Natural killer cell treated with Interleukin-12 subunit alpha and Interleukin-12 subunit beta and Interleukin-15 and Interleukin-18, amount 100 ng/mL, for 72 hours (primary cell): ENCODE data around the gene SECTM1. TPM values are rescaled to one million over a fixed set of nuclear protein-coding genes. Genes with fewer than 3 reads are reported as not detected.

Experiments
- ATAC-seq, 2 donors: fragments of 150-1000 bp; cut with Tn5 transposase in 1 of 2; sonication (Bioruptor Pico), chemical (Tn5 transposase) in 1 of 2; 2 replicates each; pipeline ENCODE4 v1.10.0; 2021
- DNase-seq: peaks from one replicate; pipeline ENCODE4 v3.0.0; 2022; ENCODE audit warnings: low spot score
- H3K27ac Mint-ChIP-seq, 2 donors: 1 replicate in 1 of 2; 2 replicates in 1 of 2; pipeline ENCODE4 v1.8.0; 2022; ENCODE audit warnings: mixed read lengths in 2 of 2, mild to moderate bottlenecking in 1 of 2, moderate library complexity in 1 of 2
- H3K27me3 Mint-ChIP-seq, 2 donors: 1 replicate in 1 of 2; 2 replicates in 1 of 2; pipeline ENCODE4 v1.8.0; 2022; ENCODE audit warnings: mixed read lengths in 2 of 2
- H3K36me3 Mint-ChIP-seq: one replicate; pipeline ENCODE4 v1.8.0; 2022; ENCODE audit warnings: mixed read lengths
- H3K4me1 Mint-ChIP-seq, 2 donors: 1 replicate in 1 of 2; 2 replicates in 1 of 2; pipeline ENCODE4 v1.8.0; 2022; ENCODE audit warnings: low read depth in 2 of 2, mixed read lengths in 2 of 2, mild to moderate bottlenecking in 1 of 2
- H3K4me3 Mint-ChIP-seq: one replicate; pipeline ENCODE4 v1.8.0; 2022; ENCODE audit warnings: mixed read lengths
- H3K9me3 Mint-ChIP-seq: 2 replicates; pipeline ENCODE4 v1.8.0; 2022; ENCODE audit warnings: mixed read lengths
- total RNA-seq, 2 donors: library from RNA; stranded (reverse); gene quantifications; one replicate each; pipeline ENCODE4 v1.2.3, GENCODE V29; 2022

SECTM1 gene
- total RNA-seq, 2 donors from 2014 or later = 0.56 TPM; not detected in 1

DNA sequence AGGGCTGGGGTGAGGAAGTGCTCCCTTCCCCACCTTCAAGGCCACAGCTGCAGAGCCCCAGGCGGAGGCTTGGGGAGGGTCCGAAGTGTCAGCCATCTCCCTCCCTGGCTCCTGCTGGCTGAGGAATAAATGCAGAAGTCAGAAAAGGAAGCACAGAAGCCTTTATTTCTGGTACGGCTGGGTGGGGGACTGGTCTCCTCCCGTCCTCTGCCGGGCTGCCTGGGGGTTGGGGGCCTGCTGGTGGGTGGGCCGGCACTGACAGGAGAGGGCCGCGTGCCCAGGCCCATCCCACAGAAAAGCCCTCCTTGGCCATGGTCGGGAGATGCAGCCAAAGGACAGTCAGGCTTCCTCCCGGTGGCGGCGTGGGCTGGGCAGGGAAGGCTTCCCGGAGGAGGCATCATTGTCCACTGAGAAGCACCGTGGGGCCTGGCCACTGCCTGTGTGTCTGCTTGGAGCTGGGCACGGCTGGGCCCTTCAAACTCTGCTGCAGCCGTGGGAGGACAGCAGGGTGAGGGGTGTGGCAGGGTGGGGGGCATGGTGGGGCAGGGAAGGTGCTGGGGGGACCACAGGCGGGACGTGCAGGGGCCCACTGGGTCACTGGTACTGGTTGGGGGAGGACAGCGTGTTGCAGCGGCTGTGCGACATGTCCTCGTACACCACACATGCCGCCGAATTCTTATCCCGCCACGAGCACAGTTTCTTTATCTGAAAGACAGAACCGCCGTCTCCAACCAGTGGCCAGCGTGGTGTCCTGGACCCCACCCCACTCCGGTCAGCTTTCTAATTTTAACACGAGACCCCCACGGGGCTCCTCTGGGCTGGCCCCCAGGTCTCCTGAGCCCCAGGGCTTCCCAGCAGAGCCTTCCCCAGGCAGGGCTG lies 18.6 kb downstream of the SECTM1 start:
- no peak for ATAC-seq
- Mint-ChIP-seq H3K9me3 (no peaks in the 10 kb centered on the region), H3K27me3 (no peaks in the 10 kb centered on the region), H3K36me3 (no peaks in the 10 kb centered on the region), H3K4me3 (peak overlapping the region; percentile 84), H3K4me1 (peaks cover 12 to 22% of the 10 kb centered on the region in 2 donors), H3K27ac (no peak overlapping the region)
- DNase-seq = no peak

DNA sequence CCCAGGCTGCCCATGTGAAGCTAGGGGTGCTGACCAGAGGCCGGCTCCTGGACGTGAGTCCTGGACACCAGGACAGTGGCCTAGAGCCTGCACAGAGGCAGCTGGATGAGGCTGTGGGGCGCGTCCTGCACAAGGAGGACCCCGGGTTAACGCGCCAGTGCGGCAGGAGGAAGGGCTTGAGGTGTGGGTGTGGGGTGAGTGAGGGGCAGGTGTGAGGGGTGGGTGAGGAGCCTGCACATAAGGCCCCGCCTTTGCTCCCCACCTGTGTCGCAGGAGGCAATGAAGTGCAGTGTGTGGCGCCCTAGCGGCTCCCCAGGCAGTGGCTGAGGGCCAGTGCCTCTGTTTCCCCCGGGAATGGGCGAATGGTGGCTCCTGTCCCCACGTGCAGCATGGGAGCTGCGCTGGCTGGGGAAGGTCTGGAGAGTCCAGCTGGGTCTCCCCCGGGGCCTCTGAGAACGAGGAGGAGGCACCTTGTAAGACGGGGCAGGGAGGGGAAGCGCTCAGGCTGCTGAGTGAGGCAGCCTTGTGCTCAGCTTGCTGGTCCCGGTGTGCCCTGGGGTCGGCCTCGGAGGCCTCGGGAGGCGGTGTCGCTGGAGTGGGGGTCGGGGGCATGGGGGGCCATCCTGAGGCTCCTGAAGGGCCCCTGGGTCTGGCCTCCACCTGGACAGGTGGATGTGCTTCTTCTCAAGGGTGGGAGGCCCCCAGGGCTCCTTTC lies 19.4 kb downstream of the SECTM1 start:
- Mint-ChIP-seq H3K36me3 (no peaks in the 10 kb centered on the region), H3K27me3 (no peaks in the 10 kb centered on the region), H3K9me3 (no peaks in the 10 kb centered on the region), H3K27ac (peak overlapping the region in 1 of 2 donors; percentile 50), H3K4me3 (peak overlapping the region; percentile 6), H3K4me1 (peaks cover 12 to 23% of the 10 kb centered on the region in 2 donors)
- no peak for DNase-seq
- ATAC-seq = no peak

DNA sequence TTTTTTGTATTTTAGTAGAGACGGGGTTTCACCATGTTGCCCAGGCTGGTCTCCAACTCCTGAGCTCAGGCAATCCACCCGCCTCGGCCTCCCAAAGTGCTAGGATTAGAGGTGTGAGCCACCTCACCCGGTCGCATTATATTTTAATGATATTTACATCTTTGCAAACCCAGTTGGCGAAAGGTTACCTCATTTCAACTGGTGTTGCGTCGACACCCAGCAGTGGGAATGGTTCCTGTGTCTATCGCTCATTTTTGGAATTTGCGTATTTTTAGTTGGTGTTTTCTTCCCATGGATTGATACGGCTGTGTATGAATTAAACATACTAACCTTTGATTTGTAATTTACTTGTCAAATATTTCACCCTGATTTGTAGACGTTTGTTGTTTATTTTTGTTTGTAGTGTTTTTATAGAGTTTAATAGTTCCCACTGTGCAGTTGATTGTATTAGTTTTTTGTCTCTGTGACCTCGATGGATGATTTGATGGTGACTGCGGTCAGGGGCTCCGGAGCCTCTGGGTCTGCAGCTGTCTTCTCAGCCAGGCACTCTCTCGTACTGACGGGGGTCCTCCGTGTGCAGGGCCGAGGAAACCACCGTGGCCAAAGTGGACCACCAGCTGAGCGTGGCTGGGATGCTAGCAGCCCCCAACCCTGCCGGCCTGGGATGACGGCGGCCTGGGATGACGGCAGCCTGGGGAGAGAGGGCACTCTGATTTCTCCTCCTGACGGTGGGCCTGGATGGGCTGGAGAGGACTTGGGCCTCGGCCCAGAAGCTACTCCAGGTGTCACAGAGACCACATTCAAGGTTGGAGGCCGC lies 20.2 kb downstream of the SECTM1 start:
- H3K27me3 Mint-ChIP-seq = no peaks in the 10 kb centered on the region
- no peak for ATAC-seq
- peaks cover 18 to 29% of the 10 kb centered on the region in 2 donors for H3K4me1 Mint-ChIP-seq
- DNase-seq = no peak
- H3K9me3 Mint-ChIP-seq = no peaks in the 10 kb centered on the region
- peak overlapping the region in 1 of 2 donors; percentile 50 for H3K27ac Mint-ChIP-seq
- peak overlapping the region; percentile 6 for H3K4me3 Mint-ChIP-seq
- no peaks in the 10 kb centered on the region for H3K36me3 Mint-ChIP-seq

DNA sequence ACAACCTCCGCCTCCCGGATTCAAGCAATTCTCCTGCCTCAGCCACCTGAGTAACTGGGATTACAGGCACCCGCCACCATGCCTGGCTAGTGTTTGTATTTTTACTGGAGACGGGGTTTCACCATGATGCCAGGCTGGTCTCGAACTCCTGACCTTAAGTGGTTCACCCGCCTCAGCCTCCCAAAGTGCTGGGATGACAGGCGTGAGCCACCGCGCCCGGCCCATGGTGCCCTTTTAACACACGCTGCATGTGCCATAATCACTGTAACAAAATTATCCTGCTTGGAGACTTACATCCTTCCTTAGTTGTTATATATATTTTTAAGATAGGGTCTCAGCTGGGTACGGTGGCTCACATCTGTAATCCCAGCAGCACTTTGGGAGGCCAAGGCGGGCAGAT lies 21.6 kb downstream of the SECTM1 start:
- ATAC-seq = no peak
- Mint-ChIP-seq H3K4me1 (peaks cover 19 to 31% of the 10 kb centered on the region in 2 donors), H3K9me3 (no peaks in the 10 kb centered on the region)

DNA sequence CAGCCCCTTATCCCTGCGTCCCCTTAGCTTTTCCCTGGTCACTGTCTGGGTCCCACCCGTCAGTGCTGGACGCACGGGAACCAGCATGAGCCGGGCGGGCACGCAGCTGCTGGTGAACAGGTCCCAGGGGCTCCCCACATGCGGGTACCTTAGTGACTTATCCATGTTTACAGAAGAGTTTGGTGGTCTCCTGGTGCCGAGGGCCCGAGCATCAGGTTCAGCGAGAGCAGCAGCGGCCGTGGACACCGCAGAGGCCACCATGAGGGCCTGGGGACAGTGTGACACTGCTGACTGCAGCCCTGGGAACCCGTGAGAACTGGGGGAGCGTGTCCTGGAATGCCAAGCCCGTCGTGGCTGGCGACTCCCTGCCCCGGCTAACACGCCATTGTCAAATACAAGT lies 22.7 kb downstream of the SECTM1 start:
- no peak overlapping the region for H3K4me3 Mint-ChIP-seq
- DNase-seq = no peak
- no peaks in the 10 kb centered on the region for H3K9me3 Mint-ChIP-seq
- H3K27ac Mint-ChIP-seq = no peak overlapping the region
- H3K36me3 Mint-ChIP-seq = no peaks in the 10 kb centered on the region
- no peak for ATAC-seq
- H3K27me3 Mint-ChIP-seq = no peaks in the 10 kb centered on the region
- H3K4me1 Mint-ChIP-seq = peaks cover 26 to 31% of the 10 kb centered on the region in 2 donors

More for the DNA sequence above, 21.6 kb downstream of the SECTM1 start:
- no peaks in the 10 kb centered on the region for H3K36me3 Mint-ChIP-seq
- no peak overlapping the region for H3K4me3 Mint-ChIP-seq
- no peak for DNase-seq
- no peak overlapping the region for H3K27ac Mint-ChIP-seq
- no peaks in the 10 kb centered on the region for H3K27me3 Mint-ChIP-seq

DNA sequence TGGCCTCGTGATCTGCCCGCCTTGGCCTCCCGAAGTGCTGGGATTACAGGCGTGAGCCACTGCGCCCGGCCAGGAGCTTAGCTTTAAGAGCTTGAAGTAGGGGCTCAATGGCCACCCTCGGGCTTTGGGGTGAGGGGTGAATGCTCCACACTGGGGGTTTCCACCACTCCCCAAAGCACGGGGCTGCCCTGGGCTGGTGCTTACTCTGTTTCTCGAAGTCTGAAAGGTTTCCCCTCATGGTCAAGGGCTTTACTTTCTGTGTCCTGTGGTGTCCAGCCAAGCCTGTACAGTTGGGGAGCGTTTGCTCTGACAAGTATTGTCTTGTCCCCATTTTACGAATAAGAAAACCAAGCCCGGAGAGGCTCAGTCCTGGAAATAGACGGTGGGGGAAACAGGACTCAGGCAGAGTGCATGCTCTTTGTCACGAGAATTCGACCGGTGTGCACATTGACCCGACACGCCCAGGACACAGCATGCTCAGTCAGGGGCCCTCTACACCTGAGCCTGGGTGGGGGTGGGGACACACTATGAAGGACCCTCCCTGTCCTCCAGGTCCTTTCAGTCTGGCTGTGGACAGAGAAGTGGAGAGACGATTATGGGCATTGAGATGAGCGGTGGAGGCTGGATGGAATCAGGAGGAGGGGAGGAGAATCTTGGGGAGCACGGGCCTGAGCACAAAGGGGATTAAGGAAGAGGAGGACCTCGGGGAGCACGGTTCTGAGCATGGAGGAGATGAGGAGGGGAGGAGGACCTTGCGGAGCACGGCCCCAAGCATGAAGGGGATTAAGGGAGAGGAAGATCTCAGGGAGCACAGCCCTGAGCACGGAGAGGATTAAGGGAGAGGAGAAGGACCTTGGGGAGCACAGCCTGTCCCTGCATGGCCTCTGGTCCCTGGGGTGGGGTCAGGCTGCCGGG lies 23.7 kb downstream of the SECTM1 start:
- DNase-seq (no peak), ATAC-seq (no peak)
- Mint-ChIP-seq H3K27me3 (no peaks in the 10 kb centered on the region), H3K9me3 (no peaks in the 10 kb centered on the region), H3K4me3 (no peak overlapping the region), H3K36me3 (no peaks in the 10 kb centered on the region), H3K4me1 (peaks cover 30 to 32% of the 10 kb centered on the region in 2 donors), H3K27ac (peak overlapping the region in 1 of 2 donors; percentile 67)

DNA sequence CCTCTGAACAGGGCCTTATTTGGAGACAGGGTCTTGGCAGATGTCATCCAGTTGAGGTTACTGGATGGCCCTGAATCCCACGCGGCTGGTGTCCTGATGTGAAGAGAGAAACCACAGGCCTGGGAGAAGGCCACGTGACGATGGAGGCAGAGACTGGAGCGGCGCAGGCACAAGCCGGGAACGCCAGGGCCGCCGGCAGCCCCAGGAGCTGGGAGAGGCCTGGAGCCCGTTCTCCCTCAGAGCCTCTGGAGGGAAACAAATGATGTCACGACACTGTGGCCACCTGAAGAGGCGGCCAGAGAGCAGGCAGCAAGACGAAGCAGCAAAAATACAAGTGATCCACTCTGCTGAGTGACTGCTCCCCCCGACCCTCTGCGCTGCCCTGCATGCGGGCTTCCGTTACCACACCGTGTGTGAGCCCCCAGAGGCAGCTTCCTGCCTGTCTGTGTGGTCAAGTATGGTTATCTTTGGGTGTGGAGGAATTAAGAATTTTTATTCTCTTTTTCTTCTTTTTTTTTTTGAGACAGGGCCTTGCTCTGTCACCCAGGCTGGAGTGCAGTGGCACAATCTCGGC lies 27.8 kb downstream of the SECTM1 start:
- no peaks in the 10 kb centered on the region for H3K36me3 Mint-ChIP-seq
- H3K27me3 Mint-ChIP-seq = no peaks in the 10 kb centered on the region
- H3K4me1 Mint-ChIP-seq = peaks cover 51 to 52% of the 10 kb centered on the region in 2 donors
- no peak for DNase-seq
- ATAC-seq = peak; percentile 59 to 60
- H3K9me3 Mint-ChIP-seq = no peaks in the 10 kb centered on the region
- peak overlapping the region; percentile 53 for H3K4me3 Mint-ChIP-seq
- H3K27ac Mint-ChIP-seq = peak overlapping the region; percentile 6 to 81

DNA sequence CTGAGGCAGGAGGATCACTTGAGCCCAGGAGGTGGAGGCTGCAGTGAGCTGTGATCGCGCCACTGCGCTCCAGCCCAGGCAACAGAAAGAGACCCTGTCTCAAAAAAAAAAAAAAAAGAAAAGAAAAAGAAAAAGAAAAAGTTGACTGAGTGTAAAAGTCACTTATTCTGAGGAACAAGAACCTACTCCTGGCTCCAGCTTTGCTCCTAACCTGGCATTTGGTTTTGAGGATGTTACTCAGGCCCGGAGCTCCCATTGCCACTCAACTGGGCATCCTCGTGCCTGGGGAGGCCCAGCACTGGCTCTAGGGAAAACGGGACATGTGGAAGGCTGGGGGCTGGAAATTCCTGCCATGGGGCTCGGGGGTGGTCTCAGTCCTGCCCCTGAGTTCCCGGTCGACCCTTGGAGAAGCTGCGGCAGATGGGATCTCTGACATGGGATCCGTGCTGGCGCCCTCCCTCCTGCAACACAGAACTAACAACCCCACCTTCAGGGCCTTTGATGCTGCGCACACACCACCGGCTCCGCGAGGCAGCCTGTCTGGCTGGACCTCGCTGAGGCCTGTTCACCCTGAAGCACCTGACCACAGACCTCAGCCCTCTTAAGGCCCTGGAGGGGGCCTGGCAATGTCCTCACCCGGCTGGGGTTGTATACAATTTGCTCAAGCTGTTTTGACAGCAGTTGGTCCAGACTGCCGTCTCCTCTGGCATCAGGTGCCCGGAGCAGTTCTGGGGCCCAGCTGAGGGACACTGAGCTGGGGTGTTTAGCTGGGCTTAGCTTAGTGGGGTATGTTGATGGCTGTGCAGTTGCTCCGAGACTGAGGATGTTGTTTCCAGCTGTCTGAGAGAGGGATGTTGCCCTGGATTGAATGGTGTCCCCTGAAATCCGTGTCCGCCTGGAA lies 28.5 kb downstream of the SECTM1 start:
- H3K27ac Mint-ChIP-seq = peak overlapping the region; percentile 6 to 81
- H3K36me3 Mint-ChIP-seq = no peaks in the 10 kb centered on the region
- H3K4me1 Mint-ChIP-seq = peaks cover 56 to 59% of the 10 kb centered on the region in 2 donors
- no peaks in the 10 kb centered on the region for H3K27me3 Mint-ChIP-seq
- ATAC-seq = no peak
- no peaks in the 10 kb centered on the region for H3K9me3 Mint-ChIP-seq
- DNase-seq = no peak
- peak overlapping the region; percentile 53 for H3K4me3 Mint-ChIP-seq

DNA sequence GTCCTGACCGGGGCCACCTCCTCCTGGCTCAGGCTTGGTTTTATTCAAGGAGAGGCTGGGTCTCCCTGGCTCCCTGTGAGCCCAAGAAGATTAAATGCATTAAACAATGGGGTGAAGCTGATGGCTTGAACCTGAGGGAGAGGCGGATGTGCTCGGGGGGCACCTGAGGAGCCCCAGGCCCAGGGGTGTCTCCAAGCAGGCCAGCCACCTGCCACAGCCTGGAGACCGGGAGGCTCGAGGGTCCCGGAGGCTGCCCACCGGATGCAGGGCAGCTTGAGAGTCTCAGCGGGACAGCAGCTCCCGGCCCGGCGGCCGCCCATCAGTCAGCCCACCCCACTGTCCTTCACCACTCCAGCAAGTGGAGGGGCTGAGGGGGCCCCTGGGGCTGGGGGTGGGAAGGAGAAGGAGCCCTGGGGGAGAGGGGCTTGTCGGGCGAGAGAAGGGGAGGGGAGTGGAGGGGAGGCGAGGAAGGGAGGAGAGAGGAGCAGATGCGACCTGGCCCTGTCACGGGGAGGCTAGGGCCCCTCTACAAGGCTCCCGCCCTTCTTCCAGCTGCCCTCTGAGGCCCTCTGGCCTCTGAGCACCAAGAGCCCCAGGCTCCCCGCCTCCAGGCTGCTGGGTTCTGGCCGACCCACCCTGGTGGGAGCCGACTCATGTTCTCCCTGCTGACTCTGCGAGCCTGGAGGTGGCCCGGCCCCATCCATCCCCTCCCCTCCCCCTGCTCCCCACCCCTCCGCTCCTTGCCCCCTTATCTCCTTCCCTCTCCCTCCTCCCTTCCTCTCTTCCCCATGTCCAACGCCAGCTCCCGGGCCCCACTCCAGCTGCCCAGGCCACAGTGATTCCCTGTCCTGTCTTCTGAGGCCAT lies 29.4 kb downstream of the SECTM1 start:
- H3K4me3 Mint-ChIP-seq = peak overlapping the region; percentile 67

DNA sequence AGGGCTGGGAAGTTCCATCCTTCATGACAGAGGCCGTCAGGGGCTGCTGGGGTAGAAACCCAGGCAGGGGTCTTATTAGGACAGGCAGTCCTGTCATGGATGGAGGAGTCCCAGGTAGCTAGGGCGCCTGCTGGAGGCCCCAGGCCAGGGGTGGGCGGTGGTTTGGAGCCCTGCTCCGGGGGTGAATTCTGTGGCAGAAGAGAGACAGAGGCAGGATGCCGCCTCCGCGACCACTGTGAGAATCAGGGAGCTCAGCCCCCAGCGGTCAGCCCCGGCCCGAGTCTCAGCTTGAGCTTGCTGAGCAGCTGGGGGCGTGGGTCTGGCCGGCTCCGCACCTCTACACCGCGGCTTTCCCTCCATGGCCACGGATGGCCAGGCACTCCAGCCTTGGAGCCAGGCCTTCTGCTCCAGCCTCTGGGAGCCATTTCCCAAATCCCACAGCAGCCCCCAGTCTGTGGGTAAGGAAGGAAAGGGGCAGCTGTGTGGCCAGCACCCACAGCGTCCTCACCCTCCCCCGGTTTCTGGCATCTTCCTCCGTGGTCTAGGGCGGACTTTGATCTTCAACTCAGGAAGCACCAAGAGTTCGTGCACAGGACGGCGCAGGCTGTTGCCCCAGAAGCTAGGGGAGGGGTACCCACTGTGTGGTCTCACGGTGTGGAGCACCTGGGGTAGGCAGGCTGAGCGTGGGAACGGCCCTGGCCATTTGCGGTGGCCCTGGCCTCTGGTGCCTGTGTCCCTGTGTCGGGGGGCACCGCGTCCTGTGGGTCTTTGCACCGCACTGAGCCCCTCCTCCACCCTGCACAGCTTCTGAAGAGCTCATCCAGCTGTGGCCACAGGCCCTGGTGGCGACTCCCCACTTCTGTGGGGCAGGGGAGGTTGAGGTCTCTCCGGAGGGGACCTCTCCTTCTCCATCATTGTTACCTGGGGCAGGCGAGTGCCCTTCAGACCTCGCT lies 30.3 kb downstream of the SECTM1 start:
- no peaks in the 10 kb centered on the region for H3K9me3 Mint-ChIP-seq
- peak overlapping the region; percentile 35 to 88 for H3K27ac Mint-ChIP-seq
- H3K36me3 Mint-ChIP-seq = no peaks in the 10 kb centered on the region
- H3K4me1 Mint-ChIP-seq = peaks cover 63 to 71% of the 10 kb centered on the region in 2 donors
- ATAC-seq (no peak), DNase-seq (no peak)
- peak overlapping the region; percentile 67 for H3K4me3 Mint-ChIP-seq
- H3K27me3 Mint-ChIP-seq = no peaks in the 10 kb centered on the region

More for the DNA sequence above, 29.4 kb downstream of the SECTM1 start:
- no peak for ATAC-seq
- Mint-ChIP-seq H3K36me3 (no peaks in the 10 kb centered on the region), H3K27me3 (no peaks in the 10 kb centered on the region), H3K27ac (peak overlapping the region; percentile 35 to 88), H3K9me3 (no peaks in the 10 kb centered on the region), H3K4me1 (peaks cover 62 to 68% of the 10 kb centered on the region in 2 donors)
- no peak for DNase-seq
